Activated CD4-positive, CD25-positive, alpha-beta regulatory T cell treated with anti-CD3 and anti-CD28 coated beads, Interleukin-2, amount 50 U/mL, for 16 hours (primary cell): ENCODE data around the gene SHC3.

Experiments used
- DNase-seq: peaks from one replicate; pipeline ENCODE4 v3.0.0-alpha.2; 2020; ENCODE audit warnings: low read depth, low spot score

The SHC3 gene

DNA sequence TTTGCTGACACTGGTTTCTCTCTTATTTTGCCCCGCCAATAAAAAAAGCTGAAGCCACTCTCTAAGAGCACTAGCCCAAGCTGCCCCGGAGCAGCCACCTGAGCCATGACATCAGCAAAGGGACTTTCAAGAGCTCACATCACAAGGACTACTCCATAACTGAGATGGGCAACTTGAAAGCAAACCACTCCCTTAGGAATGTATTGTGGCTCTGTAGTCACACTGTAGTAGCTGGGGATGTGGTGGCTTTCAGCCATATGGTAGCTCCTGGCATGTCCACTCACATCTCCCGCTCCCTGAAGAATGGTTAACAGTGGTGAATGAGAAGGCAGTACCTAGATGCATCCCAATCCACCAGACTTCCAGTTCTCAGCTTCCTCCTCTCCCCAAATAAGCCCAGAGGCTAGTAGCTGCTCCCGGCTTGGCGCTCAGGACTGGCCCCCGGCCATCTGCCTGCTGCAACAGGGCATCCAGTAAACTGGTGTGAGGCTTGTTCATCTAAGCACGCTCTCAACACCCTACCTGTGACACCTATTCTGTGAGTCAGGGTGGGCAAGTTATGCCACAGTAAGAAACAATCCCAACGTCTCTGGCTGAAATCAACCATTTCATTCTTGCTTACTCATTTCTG is 123.6 kb downstream of the SHC3 start:
- no peak for DNase-seq

DNA sequence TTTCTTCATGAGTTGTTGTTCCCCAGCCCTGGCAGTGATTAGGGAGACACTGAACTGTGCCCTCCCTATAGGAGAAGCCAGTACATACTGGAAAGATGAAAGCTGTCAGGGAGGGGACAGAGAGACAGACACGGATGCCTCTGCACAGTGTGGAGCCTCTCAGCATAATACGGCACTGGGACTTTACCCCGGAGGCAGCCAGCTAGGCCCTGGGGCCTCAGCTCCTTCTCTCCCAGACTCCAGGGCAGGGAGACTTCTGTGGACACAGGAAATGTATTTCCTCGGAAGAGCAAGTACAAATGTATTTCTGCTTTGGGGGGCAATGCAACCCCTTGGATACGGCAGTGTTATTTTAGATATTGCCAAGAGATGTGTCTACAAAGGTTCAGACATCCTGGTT is 125.3 kb downstream of the SHC3 start:
- DNase-seq = no peak

DNA sequence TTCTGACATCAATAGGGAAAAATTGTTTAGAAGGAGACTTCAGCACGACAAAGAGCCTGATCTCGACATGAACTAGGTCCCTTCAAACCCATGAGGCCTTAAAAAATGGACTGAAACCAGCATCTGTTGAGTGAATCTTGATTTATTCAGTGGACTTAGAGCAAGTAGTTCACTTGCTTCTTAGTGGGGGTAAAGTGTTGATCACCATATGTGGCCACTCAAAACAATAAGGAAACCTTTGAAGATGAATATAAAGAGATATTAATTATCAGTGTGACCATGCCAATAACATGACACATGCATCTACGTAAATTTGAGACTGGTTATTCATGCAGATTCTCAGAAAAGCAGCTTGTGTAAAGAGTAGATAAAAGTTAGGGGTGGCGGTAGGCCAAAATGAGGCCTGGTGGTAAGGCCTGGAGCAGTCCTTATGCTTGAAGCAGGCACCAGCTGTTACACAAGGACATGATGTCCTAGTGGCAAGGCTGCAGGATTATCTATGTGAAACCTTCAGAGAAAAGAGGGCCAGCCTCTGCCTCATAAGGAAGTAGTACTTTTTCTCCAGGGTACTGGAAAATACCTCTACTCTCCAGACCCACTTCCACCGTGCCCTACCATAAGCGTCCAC is 126.0 kb downstream of the SHC3 start:
- no peak for DNase-seq

DNA sequence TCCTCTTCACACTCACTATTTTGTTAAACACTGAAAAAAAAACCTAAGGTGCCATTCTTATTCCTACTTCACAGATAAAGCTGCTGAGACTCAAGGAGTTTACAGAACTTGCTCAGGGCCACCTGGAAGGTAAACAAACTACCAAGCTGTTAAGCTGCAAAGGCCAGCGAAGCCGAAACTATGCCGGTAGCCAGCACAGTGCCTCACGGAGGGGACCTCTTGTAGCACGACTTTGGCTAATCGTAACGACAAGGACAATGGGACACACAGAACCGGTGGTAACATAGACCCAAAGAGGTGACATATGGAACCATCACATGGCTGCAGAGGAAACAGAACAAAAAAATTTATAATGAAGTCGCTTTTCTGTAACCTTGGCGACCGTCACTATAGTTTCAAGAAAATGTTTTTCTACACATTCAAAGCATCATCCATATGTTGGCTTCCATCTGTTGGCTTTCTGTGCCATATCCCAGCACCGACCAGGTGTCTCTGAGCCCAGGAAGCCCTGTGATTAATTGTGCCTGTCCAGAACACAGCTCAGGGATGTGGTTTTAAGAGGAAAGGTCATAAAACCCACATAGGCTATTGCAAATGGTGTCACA is 127.1 kb downstream of the SHC3 start:
- DNase-seq = no peak

DNA sequence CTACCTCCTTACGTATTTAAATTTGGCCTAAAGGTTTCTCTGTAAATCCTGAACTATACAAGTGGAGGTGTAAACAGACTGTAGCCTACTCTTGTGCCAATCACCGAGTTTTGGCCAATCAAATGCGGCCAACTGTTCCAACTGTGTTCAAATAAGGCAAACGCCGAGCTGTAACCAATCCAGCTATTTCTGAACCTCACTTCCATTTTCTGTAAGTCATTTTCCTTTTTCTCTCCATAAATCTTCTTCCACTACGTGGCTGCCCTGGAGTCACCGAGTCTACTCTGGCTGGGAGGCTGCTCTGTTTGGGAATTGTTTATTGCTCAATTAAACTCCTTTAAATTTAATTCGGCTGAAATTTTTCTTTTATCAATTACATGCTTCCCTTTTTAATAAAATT is 129.0 kb downstream of the SHC3 start:
- no peak for DNase-seq

DNA sequence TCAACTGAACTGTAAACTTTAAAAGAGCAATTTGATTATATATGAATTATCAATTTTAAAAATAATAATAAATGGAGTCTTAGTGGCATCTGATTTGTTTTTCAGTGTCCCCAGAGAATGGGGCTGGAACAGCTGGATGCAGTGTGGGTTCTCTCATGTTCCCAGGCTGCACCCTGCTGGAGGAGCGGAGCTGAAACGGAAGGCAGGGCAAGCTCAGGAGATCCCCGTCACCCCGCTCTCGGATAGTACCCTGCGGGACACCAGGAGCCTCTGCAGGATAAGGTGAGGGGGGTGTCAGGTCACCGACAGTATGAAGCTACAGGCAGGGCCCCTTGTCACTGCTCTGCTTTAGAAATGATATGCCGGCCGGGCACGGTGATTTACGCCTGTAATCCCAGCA is 130.0 kb downstream of the SHC3 start:
- no peak for DNase-seq

DNA sequence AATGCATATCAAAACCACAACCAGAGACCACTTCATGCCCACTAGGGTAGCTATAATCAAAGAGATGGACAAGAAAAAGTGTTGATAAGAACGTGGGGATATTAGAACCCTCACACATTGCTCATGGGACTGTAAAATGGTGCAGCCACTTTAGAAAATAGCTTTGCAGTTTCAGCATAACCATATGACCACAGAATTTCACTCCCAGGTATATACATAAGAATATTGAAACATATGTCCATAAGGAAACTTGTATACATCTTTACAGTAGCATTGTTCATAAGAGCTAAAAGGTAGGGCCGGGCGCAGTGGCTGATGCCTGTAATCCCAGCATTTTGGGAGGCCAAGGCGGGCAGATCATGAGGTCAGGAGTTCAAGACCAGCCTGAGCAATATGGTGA is 131.0 kb downstream of the SHC3 start:
- DNase-seq = no peak

DNA sequence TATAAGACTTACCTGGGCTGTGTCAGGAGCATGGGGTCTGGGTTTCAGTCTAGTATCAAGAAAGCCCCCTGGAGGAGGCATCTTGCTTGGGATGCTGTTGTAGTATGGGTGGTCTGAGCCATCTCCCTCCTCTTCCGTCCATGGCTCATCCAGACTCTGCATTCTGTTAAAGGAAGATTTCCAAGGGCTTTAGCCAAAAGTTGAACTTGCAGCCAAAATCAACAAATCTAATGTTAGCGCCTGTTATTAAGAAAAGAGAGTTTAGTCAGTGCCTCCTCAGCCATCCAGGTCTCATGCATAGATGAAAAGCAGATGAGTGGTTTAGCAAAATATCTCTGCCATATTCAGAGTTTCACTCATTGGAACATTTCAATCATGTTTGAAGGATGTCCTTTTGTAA is 131.8 kb downstream of the SHC3 start:
- no peak for DNase-seq

DNA sequence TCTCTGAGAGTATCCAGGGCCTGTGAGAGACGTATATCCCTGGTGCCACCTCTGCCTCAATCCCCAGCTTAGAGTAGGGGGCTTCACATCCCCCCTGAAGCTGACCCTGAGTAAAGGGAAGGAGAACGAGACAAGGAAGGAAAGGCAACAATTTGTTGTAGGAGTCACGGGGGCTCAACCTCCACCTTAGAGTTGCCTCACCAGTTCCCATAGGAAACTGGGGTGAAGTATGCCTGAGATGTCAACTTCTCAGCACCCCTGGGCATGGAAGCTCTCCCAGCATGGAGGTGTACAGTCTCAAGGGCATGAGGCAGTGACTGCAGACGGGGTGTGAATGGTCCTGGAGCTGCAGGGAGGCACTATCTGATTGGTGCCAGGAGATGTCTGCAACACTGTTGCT is 133.7 kb downstream of the SHC3 start:
- DNase-seq = no peak

DNA sequence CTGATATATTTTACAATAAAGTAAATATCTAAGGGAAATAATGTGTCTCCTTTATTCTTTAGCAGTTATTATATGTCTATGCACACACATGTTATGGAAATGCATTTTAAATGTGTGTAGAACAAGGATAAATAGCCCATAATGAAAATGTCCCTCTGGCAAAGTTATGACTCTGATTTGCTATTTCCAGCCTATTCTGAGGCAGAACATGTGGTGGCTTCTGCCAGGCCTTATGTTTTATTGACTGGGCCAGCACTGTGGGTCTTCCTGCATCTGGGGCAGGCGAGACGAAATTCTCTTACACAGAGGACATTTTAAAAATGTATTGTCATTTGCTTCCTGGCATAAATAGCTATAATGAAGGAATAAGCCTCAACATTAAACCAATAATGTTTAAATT is 134.5 kb downstream of the SHC3 start:
- DNase-seq = no peak

DNA sequence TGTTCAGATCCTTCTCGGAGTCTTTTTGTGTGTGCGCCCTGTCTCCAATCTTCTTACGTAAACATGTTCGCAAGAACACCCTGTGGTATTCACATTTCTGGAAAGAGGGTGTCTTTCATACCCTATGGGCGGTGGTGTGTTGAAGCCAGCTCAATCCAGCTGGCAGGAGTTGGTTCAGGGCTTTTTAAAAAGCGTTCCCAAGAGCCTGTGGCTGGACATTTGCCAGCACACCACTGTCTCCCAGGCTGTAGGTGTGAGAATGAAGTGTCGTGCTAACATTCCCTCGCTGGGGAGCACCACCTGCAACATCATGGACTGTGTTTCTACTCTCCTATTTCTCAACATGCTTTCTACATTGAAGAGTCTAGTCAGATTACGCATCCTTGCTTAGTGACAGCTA is 135.6 kb downstream of the SHC3 start:
- DNase-seq = no peak

DNA sequence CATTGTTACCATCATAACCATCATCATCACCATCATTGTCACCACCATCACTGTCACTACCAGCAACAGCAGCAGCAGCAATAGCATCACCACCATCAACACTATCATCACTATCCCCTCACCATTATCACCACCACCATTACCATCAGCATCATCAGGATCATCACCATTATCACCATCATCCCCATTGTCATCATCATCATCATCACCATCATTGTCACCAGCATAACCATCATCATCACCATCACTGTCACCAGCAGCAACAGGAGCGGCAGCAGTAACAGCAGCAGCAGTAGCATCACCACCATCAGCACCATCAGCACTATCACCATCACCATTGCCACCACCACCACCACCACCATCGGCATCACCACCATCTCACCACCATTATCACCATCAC is 139.0 kb downstream of the SHC3 start:
- no peak for DNase-seq

DNA sequence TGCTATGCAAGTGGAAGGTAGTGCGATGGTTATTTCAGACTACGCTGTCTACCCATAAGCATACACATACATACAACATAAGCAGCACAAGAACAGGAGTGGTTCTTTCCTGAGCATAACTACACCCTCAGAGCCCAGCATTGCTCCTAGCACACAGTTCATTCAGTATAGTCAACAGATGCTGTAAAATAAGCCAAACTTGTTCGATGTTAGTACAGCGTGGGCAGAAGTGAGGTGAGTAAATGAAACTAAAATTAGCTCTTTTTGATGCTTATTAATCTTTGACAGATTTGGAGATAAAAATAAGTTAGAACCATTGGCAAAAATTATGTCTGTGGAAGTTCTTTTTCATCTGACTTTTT is 139.5 kb downstream of the SHC3 start:
- no peak for DNase-seq

DNA sequence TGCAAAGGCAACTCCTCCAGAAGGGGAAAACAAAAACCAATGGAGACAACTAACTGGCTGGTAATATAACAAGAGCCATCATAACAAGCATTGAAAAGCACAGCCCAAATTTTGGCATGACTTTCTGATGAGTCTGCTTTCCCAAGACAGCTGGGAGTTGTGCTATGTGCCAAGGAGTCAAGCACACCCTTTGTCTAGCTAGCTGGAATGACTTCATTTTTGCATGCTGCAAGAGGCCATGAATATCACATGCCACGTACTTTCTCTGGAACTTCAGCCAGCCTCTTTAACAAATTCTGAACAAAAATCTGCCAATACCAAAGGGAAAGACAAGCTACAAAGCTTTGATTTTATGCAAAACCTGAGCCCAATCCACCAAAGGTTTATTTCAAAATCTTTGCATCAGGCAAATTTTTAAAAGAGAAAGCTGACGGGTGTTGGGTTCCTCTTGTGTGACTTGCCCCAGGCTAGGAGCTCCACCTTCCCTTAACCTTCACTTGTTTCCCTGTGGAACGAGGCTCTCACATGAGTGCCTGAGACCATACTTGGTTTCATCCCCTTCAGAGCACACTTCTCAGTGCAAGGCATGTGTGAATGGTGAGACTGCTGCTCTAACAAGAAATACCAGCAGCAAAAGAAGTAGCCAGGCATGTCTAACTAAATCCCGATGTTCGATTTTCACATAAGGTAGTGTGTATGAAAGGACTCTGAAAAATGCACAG is 140.1 kb downstream of the SHC3 start:
- DNase-seq = no peak

DNA sequence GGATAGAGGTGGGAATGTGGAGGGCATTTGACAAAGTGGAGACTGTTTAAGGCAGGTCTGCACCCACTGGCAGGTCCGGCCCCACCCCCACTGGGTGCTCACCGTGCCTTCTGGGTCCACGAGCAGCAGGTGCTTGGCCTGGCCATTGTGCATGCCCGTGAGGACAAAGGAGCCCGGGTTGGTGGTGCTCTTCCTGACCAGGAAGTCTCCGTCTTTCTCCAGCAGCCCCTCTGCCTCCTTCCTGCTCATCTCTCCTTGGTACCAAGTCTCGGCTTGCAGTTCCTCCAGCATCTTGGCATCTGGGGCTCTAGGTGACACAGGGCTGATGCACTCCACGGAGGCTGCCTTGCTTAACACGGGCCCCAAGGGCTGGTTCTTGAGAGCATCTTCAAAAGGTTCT is 140.7 kb downstream of the SHC3 start:
- DNase-seq = no peak

DNA sequence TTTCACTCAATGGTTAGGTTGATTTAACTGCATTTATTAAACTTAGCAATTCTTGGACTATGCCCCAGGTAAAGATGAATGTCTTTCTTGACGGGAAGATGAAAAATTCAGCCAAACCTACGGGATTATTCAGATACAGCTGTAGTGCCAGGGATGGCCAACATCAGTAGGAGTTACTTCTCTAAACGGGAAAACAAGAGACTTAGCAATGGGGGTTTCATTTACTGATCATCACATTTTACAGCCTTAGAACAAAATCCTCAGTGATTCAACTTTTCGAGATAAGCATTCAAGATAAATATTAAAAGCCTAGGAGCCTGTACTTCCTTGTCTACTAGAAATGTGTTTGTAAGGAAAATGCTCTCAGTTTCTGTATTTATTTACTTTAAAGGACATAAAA is 141.3 kb downstream of the SHC3 start:
- no peak for DNase-seq

DNA sequence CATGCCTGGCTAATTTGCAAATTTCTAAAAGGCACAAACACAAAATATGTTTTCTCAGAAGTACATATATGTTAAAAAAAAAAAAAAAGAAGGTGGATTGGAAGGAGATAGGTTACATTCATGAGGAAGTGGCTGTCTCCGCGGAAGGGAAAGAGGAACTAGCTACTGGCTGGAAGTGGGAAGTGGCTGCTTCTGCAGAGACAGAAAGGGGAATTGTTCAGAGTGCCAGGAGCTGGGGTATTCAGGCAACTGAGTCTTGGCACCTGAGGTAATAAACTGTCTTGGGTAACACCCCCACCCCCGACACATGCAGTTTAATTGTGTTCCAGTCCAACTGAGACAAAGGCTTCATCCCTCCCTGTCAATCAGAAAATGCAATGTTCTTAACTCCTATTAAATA is 141.7 kb downstream of the SHC3 start:
- DNase-seq = no peak

DNA sequence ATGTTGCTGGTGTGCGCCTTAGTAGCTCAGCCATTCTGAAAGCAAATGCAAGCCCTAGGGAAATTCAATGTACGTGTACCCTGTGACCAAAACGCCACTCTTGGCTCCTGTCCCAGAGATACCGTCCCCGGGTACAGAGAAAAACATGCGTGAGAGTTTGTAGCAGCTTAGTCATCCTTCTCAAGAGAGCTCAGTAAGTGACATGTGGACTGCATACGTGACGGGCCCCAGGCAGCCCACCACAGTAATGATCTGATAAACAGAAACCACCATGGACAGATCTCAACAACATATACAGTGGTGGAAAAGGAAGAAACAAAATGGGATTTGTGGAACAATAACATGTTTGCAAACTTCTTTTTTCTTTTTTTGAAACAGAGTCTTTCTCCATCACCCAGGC is 142.2 kb downstream of the SHC3 start:
- DNase-seq = no peak

DNA sequence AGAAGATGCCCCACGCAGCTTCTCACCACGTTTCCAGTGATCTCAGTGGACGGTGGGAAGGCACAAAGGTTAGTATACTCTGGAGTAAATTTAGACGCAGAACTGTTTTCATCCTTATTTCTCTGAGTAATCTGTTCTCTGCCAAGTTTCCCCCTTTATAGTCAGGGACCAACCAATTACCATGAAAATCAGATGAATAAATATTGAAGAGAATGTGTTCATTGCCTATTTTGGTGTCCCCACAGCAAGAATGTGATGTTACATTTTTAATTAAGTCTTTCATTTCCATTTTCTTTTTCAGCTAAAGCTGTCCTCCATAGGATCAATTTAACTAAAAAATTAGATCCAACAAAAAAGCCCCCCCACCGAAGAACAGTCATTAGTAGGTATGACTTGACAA is 146.0 kb downstream of the SHC3 start:
- no peak for DNase-seq

DNA sequence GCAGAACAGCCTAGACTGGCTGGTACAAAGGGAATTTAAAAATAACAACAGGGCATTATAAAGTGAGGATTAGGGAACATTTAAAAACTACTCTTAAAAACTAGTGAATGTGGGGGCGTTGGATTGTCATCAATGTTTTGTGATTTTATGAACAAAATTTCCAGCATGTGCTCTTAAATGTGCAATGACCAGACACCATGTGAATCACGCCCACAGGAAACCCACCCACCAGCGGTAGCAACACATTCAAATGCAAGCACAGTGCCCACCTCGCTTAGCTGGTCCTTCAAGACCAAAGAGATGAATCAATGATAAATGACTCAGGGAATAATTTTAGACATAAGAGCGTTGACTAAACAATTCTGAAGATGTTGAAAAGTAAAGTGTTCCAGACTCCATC is 146.4 kb downstream of the SHC3 start:
- DNase-seq = no peak

DNA sequence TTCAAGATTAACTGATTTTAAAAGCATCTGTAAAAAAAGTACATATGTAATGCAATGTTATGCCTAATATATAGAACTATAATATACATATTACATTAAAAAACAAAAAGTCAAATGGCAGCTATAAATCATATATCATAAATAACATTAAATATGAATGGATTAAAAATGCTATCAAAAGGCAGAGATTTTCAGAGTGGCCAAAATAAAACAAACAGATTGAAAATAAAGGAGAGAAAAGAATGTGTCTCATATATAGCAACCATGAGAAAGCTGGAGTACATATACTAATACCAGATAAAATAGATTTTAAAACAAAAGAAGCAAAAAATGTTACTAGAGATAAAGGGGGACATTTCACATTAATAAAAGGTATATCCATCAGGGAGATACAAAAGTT is 148.8 kb downstream of the SHC3 start:
- DNase-seq = no peak

DNA sequence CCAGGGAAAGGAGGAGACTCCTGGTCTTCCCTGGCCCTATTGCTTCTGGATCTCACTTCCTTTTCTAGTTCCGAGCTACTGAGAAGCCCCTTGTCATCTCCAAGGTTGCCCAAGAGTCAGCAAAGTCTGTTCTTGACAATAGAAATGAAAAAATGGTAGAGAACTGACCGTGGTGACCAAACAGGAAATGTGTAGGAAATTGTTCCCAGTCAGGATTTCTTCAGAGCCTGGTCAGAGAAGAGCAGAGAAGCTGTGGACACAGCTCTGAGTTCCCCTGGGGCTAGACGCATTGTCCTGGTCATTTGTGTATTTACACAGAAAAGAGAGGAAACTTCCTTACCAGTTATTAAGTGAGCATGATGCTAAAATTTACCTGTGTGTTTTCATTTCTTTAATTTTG is 151.7 kb downstream of the SHC3 start:
- DNase-seq = no peak

DNA sequence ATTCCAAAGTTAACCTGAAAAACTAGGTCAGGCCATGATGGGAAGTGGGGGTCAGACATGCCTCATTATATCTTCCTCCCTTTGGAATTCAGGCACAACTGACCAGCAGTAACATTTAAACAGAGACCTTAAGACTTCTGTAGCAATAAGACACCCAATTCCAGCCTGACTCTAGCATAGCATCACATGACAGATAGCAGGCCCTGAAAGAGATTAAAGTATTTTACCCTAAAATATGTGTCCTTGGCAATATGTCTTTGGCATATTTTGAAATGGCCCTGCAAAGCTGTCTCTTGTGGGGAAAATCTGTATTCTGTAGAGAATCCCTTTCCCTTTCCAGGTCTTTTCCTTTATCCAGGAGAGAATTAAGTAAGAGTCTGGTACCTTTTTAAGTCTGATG is 153.1 kb downstream of the SHC3 start:
- no peak for DNase-seq
